ENCODE measurements around the gene SWAP70. TPM values are rescaled to one million over a fixed set of nuclear protein-coding genes. Genes with fewer than 3 reads are reported as not detected.

Gene SWAP70
- total RNA-seq, 1 donor from 2014 or later, result 33.7 TPM

GRCh38 chr11:9776203-9776602 lies 112.3 kb downstream of the SWAP70 start:
- Histone ChIP-seq H3K79me2 (ENCODE audit: insufficient read depth, low read length) (no peaks in the 10 kb centered on the region), H3K9ac (ENCODE audit: low read length) (no peak overlapping the region), H3K4me1 (ENCODE audit: insufficient read depth, low read length) (peaks cover 15% of the 10 kb centered on the region), H3K9me3 (ENCODE audit: insufficient read depth, low read depth, low read length) (no peaks in the 10 kb centered on the region), H3K27ac (ENCODE audit: low read depth, low read length) (no peak overlapping the region), H3K36me3 (ENCODE audit: insufficient read depth, low read length) (peaks cover 14% of the 10 kb centered on the region), H4K20me1 (ENCODE audit: insufficient read depth, low read length) (no peaks in the 10 kb centered on the region), H3K4me2 (ENCODE audit: low read length) (no peak overlapping the region), H2AFZ (ENCODE audit: low read depth, low read length) (no peak overlapping the region), H3K4me3 (ENCODE audit: insufficient read depth, low read depth, low read length) (no peak overlapping the region), H3K27me3 (ENCODE audit: insufficient read depth, low read length) (no peaks in the 10 kb centered on the region)
- DNase-seq (ENCODE audit: low read depth), result no peak
- H3K27ac Mint-ChIP-seq (ENCODE audit: unreplicated experiment), result no peak overlapping the region
- TF ChIP-seq CTCF (IDR thresholded peaks at IDR 0.05; ENCODE audit: insufficient read depth, low read depth, low read length), result no peak
- TF ChIP-seq EZH2 (IDR thresholded peaks at IDR 0.05; ENCODE audit: insufficient read depth, low read length), result no peak
- H3K4me3 Mint-ChIP-seq (ENCODE audit: unreplicated experiment), result no peak overlapping the region
- FAIRE-seq, result no peak
- H3K4me1 Mint-ChIP-seq (ENCODE audit: low read depth, unreplicated experiment), result peaks cover 8% of the 10 kb centered on the region
- no peaks in the 10 kb centered on the region for H3K9me3 Mint-ChIP-seq (ENCODE audit: unreplicated experiment)
- H3K36me3 Mint-ChIP-seq (ENCODE audit: low read depth, unreplicated experiment), result peaks cover 23% of the 10 kb centered on the region
- no peaks in the 10 kb centered on the region for H3K27me3 Mint-ChIP-seq (ENCODE audit: low read depth, unreplicated experiment)

- H3K4me3 ChIP-seq (ENCODE audit: insufficient read depth, low read depth, low read length), result no peak overlapping the region
Measured at GRCh38 chr11:9777066-9777465, 113.2 kb downstream of the SWAP70 start.

More at GRCh38 chr11:9777066-9777465, 113.2 kb downstream of the SWAP70 start:
- FAIRE-seq (no peak), DNase-seq (ENCODE audit: low read depth) (no peak)
- TF ChIP-seq CTCF (IDR thresholded peaks at IDR 0.05; ENCODE audit: insufficient read depth, low read depth, low read length) (no peak), EZH2 (IDR thresholded peaks at IDR 0.05; ENCODE audit: insufficient read depth, low read length) (no peak)
- Mint-ChIP-seq H3K9me3 (ENCODE audit: unreplicated experiment) (no peaks in the 10 kb centered on the region), H3K27me3 (ENCODE audit: low read depth, unreplicated experiment) (no peaks in the 10 kb centered on the region), H3K36me3 (ENCODE audit: low read depth, unreplicated experiment) (peaks cover 26% of the 10 kb centered on the region), H3K4me3 (ENCODE audit: unreplicated experiment) (no peak overlapping the region), H3K27ac (ENCODE audit: unreplicated experiment) (no peak overlapping the region), H3K4me1 (ENCODE audit: low read depth, unreplicated experiment) (peaks cover 8% of the 10 kb centered on the region)
- Histone ChIP-seq H2AFZ (ENCODE audit: low read depth, low read length) (no peak overlapping the region), H3K27ac (ENCODE audit: low read depth, low read length) (no peak overlapping the region), H3K4me2 (ENCODE audit: low read length) (no peak overlapping the region), H3K27me3 (ENCODE audit: insufficient read depth, low read length) (no peaks in the 10 kb centered on the region), H3K9ac (ENCODE audit: low read length) (no peak overlapping the region), H3K79me2 (ENCODE audit: insufficient read depth, low read length) (no peaks in the 10 kb centered on the region), H4K20me1 (ENCODE audit: insufficient read depth, low read length) (no peaks in the 10 kb centered on the region), H3K4me1 (ENCODE audit: insufficient read depth, low read length) (peaks cover 15% of the 10 kb centered on the region), H3K9me3 (ENCODE audit: insufficient read depth, low read depth, low read length) (no peaks in the 10 kb centered on the region), H3K36me3 (ENCODE audit: insufficient read depth, low read length) (peaks cover 16% of the 10 kb centered on the region)

Data from astrocyte (in vitro differentiated cells and primary cell).